ENCODE measurements around the gene ASXL3. TPM values are rescaled to one million over a fixed set of nuclear protein-coding genes. Genes with fewer than 3 reads are reported as not detected.

Gene ASXL3
- total RNA-seq, 4 donors from 2014 or later: 0.44 to 1.5 (median 0.58) TPM

DNA sequence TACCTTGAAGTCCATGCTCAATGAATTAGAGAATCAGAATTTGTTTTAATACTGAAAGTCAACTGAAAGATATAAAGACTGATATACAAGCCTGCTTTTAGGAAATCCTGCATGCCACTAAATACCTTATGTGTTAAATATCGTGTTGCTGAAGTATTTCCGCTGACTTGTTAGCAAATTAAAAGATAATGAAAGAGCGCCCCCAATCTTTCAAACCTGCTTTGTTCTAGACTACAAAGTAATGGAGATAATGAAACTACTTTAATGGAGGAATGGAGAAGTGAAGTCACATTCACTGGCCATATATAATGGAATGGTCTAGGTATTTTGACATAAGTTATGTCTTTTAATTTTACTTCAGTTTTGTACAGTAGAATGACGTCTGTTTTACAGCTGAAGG is 95.7 kb downstream of the ASXL3 start:
- TF ChIP-seq, protein P1, sequence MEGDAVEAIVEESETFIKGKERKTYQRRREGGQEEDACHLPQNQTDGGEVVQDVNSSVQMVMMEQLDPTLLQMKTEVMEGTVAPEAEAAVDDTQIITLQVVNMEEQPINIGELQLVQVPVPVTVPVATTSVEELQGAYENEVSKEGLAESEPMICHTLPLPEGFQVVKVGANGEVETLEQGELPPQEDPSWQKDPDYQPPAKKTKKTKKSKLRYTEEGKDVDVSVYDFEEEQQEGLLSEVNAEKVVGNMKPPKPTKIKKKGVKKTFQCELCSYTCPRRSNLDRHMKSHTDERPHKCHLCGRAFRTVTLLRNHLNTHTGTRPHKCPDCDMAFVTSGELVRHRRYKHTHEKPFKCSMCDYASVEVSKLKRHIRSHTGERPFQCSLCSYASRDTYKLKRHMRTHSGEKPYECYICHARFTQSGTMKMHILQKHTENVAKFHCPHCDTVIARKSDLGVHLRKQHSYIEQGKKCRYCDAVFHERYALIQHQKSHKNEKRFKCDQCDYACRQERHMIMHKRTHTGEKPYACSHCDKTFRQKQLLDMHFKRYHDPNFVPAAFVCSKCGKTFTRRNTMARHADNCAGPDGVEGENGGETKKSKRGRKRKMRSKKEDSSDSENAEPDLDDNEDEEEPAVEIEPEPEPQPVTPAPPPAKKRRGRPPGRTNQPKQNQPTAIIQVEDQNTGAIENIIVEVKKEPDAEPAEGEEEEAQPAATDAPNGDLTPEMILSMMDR (IDR thresholded peaks at IDR 0.05; ENCODE audit: low read depth): no peak

DNA sequence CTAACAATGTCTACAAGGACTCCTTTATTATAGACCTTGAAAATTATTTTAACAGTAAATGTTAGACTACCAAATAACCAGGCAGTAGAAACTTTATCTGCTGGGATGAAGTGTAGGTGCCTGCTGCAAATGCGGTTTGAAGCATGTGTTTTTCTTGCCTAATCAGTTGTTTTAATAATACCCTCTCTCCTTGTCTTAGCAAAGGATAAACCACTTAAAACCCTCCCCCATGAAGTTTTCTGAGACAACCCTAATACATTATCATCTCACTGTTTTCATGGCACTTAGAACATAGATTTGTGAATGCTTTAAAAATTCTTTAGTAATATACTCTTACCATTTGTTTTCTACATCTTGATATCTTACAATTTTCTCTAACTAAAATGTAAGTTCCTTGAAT is 98.6 kb downstream of the ASXL3 start:
- TF ChIP-seq, protein P1 (IDR thresholded peaks at IDR 0.05; ENCODE audit: low read depth): no peak

DNA sequence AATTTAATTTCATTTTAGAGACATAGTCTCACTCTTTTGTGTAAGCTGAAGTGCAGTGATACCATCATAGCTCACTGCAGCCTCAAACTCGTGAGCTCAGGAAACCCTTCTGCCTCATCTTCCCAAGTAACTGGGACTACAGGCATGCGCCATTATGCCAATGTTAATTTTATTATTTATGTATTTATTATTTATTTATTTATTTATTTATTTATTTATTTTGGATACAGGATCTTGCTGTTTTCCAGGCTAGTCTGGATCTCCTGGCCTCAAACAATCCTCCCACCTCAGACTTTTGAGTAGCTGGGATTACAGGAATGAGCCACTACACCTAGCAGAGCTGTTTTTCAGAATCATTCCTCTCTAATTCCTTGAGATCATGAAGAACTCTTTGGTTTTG is 99.9 kb downstream of the ASXL3 start:
- TF ChIP-seq, protein P1 (IDR thresholded peaks at IDR 0.05; ENCODE audit: low read depth): no peak

DNA sequence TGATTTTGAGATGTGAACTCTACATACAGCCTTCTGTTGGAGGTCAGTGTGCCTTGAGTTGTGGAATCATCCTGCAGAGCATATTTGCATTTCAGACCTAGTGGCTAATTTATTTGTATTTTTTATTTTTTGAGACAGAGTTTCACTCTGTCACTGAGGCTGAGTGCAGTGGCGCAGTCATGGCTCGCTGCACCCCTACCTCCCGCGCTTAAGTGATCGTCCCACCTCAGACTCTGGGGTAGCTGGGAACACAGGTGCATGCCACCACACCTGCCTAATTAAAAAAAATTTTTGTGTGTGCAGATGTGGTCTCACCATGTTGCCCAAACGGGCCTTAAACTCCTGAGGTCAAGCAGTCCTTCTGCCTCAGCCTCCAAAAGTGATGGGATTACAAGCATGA is 104.4 kb downstream of the ASXL3 start:
- TF ChIP-seq, protein P1 (IDR thresholded peaks at IDR 0.05; ENCODE audit: low read depth): no peak

DNA sequence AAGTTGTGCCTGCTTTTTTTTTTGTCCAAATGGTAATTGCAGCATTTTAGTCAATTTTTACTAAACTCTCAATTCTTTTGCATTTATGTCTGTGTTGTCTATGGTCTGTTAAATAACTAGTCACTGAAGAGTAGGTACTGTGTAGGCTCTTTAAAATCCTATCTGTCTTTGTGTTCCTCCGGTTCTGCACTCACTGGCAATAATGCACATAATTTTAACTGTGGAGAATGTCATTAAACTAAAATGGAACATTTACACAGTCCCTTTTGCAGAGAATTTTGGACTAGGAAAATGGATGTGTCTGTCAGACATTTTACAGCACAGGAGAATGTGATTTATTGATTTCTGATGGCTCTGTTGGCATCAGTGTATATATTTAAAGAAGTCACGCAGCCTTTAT is 116.6 kb downstream of the ASXL3 start:
- TF ChIP-seq, protein P1 (IDR thresholded peaks at IDR 0.05; ENCODE audit: low read depth): no peak

DNA sequence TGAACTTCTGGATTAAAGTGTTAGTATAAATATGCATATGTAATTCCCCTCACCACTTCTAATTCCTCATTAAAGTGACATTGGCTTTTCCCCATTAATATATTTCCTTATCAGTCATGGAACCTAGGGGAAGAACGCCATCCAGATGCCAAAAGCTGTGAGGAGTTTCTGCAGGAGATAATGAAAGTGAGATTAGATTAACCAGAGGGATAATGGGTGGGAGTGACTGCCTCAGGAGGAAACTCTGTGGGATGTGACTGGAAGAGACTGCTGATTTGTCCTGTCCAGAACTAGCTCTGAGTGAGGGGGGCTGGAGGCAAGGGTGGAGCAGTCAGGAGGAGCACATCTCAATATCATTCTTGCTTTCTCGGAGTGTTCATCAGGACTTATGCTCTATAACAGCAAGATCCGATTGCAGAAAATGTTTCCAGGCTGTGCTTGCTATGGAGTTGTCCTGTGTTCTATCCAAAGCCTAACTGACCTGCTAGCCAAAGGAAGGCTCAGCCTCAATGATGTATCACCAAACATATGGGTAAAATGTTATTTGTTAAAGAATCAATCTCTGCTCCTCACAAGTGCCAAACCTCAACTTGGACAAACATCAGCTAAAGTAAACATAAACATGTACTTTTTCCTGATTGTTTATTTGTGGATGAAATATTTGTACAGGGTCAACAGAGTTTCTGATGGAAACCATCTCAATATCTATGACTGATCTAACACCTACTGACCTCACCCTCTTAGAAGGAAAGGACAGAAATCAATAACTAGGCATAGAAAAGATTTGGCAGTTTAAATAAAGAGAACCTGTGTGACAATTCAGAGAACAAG is 118.5 kb downstream of the ASXL3 start:
- TF ChIP-seq, protein P1 (IDR thresholded peaks at IDR 0.05; ENCODE audit: low read depth): no peak

DNA sequence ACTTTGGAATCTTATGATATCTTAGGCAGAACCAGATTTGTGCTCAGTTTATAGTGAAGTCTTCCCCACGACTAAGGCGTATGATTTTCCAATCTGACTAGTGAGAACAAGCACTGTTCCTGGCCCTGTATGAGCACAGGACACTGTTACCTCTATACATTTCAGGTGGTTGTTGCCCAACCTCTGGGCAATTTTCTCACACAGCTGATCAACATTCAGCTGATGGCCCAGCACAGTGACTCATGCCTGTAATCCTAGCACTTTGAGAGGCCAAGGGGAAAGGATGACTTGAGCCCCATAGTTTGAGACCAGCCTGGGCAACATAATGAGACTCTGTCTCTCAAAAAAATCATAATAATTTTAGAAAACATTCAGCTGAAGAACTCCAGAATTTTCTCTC is 119.5 kb downstream of the ASXL3 start:
- TF ChIP-seq, protein P1 (IDR thresholded peaks at IDR 0.05; ENCODE audit: low read depth): no peak
